Smooth muscle cell (in vitro differentiated cells): ENCODE data around the gene FBXO48. TPM values are rescaled to one million over a fixed set of nuclear protein-coding genes. Genes with fewer than 3 reads are reported as not detected.

Experiments
- DNase-seq: peaks from one replicate; lab custom pipeline; 2025; ENCODE audit not compliant: unreplicated experiment; lab: John Stamatoyannopoulos, UW
- H2AFZ ChIP-seq: fragments of 200-600 bp; sonication (generic); 2 replicates; pipeline ENCODE4 v1.6.0; 2016; ENCODE audit warnings: antibody characterized with exemption, low read depth, mild to moderate bottlenecking
- H3F3A ChIP-seq: fragments of 200-600 bp; sonication (generic); 2 replicates; pipeline ENCODE4 v1.6.0; 2017; ENCODE audit warnings: antibody characterized with exemption, low read depth
- H3K27ac ChIP-seq: fragments of 200-600 bp; sonication (generic); 2 replicates; pipeline ENCODE4 v1.5.1; 2016; ENCODE audit warnings: low read depth, mild to moderate bottlenecking
- H3K27me3 ChIP-seq: fragments of 200-600 bp; sonication (generic); 2 replicates; pipeline ENCODE4 v1.6.1; 2016; ENCODE audit warnings: low read depth, mild to moderate bottlenecking
- H3K36me3 ChIP-seq: fragments of 200-600 bp; sonication (generic); 2 replicates; pipeline ENCODE4 v1.5.1; 2016; ENCODE audit warnings: low read depth
- H3K4me1 ChIP-seq: fragments of 200-600 bp; sonication (generic); 2 replicates; pipeline ENCODE4 v1.5.1; 2016; ENCODE audit warnings: low read depth
- H3K4me2 ChIP-seq: fragments of 200-600 bp; sonication (generic); 2 replicates; pipeline ENCODE4 v1.6.0; 2016; ENCODE audit warnings: mild to moderate bottlenecking
- H3K4me3 ChIP-seq: fragments of 200-600 bp; sonication (generic); 2 replicates; pipeline ENCODE4 v1.5.1; 2016; ENCODE audit warnings: mild to moderate bottlenecking
- H3K79me2 ChIP-seq: fragments of 200-600 bp; sonication (generic); 2 replicates; pipeline ENCODE4 v1.6.0; 2016; ENCODE audit warnings: low read depth, mild to moderate bottlenecking
- H3K9ac ChIP-seq: fragments of 200-600 bp; sonication (generic); 2 replicates; pipeline ENCODE4 v1.6.0; 2016; ENCODE audit warnings: low read depth
- H3K9me3 ChIP-seq: fragments of 200-600 bp; sonication (generic); replicated peaks from 2 replicates; pipeline ENCODE4 v1.5.1; 2016; ENCODE audit warnings: low read depth
- H4K20me1 ChIP-seq: fragments of 200-600 bp; sonication (generic); 2 replicates; pipeline ENCODE4 v1.6.0; 2016; ENCODE audit warnings: low read depth
- CTCF ChIP-seq: fragments of 200-600 bp; sonication (generic); IDR thresholded peaks from 2 replicates; pipeline ENCODE4 v1.5.1; 2017; ENCODE audit warnings: borderline replicate concordance, mild to moderate bottlenecking, antibody characterized with exemption; ENCODE audit not compliant: insufficient read depth, poor library complexity, severe bottlenecking
- WGBS: methylation state at CpG from one replicate; pipeline ENCODE4 v1.1.7; 2016; ENCODE audit warnings: low lambda C conversion rate; 5-methylcytosine and 5-hydroxymethylcytosine counted together
- polyA plus RNA-seq: library from polyadenylated mRNA; unstranded; fragments of >200 nt; fragmentation: Nextera tagmentation; extraction: Ambion mirVana; gene quantifications from 2 replicates; pipeline ENCODE4 v1.2.1, GENCODE V29; 2016
- total RNA-seq: library from RNA; depleted of rRNA; stranded (reverse); fragments of >200 nt; gene quantifications from 2 replicates; pipeline ENCODE4 v1.2.3, GENCODE V29; 2014

FBXO48 gene
- total and polyA plus RNA-seq, 2 experiments from 2014 or later = 0.42 to 0.81 TPM

DNA sequence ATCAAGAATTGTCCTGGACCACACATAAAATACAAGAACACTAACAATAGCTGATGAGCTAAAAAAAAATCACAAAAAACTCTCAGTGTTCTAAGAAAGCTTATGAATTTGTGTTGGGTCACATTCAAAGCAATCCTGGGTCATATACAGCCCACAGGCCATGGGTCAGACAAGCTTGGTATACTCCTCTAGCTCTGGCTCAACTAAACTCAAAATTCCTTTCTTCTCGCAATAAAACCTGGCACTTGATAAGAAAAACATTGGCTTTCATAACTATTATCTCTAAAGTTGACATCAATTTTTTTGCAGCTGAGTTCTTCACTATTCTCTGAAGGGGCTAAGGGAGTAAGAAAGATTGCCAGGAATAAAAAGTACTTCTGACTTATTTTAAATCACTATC lies 38.3 kb downstream of the FBXO48 start:
- H3K4me2 ChIP-seq = no peak overlapping the region
- WGBS = 72% methylated on average over 1 of the region's 1 CpG

DNA sequence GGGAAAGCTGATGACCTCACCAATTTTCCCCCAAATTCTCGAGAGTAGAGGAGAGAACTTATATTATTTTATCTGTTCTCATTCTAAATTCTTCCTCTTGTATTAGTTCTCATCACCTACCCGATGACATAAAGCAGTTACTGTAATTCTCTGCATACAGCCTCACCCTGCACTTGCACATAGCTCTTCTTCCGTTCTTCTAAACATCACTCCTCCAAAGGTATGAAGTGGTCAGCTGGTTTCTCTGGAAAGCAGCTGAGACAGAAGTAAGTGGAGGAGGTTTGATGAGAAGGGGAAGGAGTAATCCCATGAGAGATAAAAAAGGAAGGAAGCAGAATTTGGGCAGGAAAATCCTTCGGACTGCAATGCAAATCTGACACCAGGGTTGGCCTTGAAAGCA lies 39.0 kb downstream of the FBXO48 start:
- H3K79me2 ChIP-seq = no peaks in the 10 kb centered on the region
- 80% methylated on average over 4 of the region's 4 CpGs for WGBS
- H3K36me3 ChIP-seq = no peaks in the 10 kb centered on the region
- H3K27ac ChIP-seq = no peak overlapping the region
- no peak overlapping the region for H3K9ac ChIP-seq
- H4K20me1 ChIP-seq = no peaks in the 10 kb centered on the region
- H3K4me2 ChIP-seq = no peak overlapping the region
- peaks cover 3% of the 10 kb centered on the region for H3K27me3 ChIP-seq
- H3K9me3 ChIP-seq = no peaks in the 10 kb centered on the region
- TF ChIP-seq CTCF = no peak
- H3K4me3 ChIP-seq = no peak overlapping the region
- no peaks in the 10 kb centered on the region for H3K4me1 ChIP-seq
- no peak for DNase-seq
- H3F3A ChIP-seq = no peaks in the 10 kb centered on the region
- H2AFZ ChIP-seq = no peak overlapping the region

More for the DNA sequence above, 38.3 kb downstream of the FBXO48 start:
- H3K9ac ChIP-seq = no peak overlapping the region
- no peak for DNase-seq
- TF ChIP-seq CTCF = no peak
- no peak overlapping the region for H3K4me3 ChIP-seq
- H2AFZ ChIP-seq = no peak overlapping the region
- no peaks in the 10 kb centered on the region for H3K9me3 ChIP-seq
- no peaks in the 10 kb centered on the region for H4K20me1 ChIP-seq
- no peak overlapping the region for H3K27ac ChIP-seq
- H3K4me1 ChIP-seq = no peaks in the 10 kb centered on the region
- H3K79me2 ChIP-seq = no peaks in the 10 kb centered on the region
- no peaks in the 10 kb centered on the region for H3F3A ChIP-seq
- no peaks in the 10 kb centered on the region for H3K27me3 ChIP-seq
- H3K36me3 ChIP-seq = no peaks in the 10 kb centered on the region

DNA sequence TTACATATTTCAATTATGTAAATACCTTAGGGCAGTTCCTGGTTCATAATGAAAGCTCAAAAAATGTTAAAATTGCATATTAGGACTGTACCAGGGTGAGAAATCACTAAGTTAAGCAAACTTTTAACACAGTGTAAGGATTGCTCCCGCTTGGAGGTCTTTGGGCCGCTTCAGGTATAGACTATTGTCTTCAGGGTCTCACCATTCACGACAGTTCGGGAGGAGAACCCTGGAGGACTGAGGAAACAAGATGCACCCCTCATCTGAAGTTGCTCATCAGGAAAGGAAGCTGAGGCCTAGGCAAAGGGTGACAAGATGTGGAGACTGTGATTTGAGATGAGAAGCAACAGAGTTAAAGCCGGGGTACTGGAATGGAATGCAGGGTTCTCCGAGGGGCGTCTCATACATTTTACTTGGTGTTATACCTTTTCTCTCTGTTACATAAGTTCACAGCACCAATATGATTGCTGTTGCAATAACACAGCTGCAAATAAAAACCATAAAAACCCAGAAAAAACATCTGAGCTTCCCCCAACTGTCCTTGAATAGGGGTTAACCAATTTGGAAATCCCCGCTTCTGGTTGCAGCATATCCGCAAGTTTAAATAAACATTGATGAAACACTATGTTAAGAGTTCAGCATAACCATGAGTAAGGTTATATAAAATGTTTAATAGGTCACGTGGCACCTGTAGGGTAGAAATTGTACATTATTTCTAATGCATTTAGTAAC lies 40.1 kb downstream of the FBXO48 start:
- Histone ChIP-seq H3K4me2 (no peak overlapping the region), H3K27me3 (peaks cover 3% of the 10 kb centered on the region), H3F3A (no peaks in the 10 kb centered on the region), H3K27ac (no peak overlapping the region), H2AFZ (no peak overlapping the region), H3K79me2 (no peaks in the 10 kb centered on the region), H3K9me3 (no peaks in the 10 kb centered on the region), H3K9ac (no peak overlapping the region), H3K4me3 (no peak overlapping the region), H3K4me1 (no peaks in the 10 kb centered on the region), H3K36me3 (no peaks in the 10 kb centered on the region), H4K20me1 (no peaks in the 10 kb centered on the region)
- WGBS = 92% methylated on average over 10 of the region's 10 CpGs
- no peak for TF ChIP-seq CTCF
- DNase-seq = no peak

DNA sequence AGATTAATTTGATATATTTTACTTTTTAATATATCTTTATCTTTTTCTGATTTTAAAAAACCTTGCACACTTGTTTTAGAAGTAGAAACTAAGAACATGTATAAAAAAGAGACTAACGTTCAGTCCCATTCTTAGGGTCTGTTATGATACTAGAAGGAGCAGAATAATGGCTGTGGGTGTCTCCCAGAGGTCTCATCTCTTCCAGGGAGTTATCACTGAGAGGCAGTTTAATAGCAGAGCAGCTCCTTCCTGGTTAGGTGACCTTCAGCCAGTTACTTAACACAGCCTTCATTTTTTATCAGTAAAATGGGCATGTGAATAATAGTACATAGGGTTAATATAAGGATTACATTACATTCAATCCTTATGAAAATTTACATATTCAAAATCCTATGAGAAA lies 40.6 kb downstream of the FBXO48 start:
- TF ChIP-seq CTCF = no peak

More for the DNA sequence above, 40.6 kb downstream of the FBXO48 start:
- peaks cover 3% of the 10 kb centered on the region for H3K27me3 ChIP-seq
- H3K4me2 ChIP-seq = no peak overlapping the region
- WGBS = 95% methylated on average over 1 of the region's 1 CpG
- H3K36me3 ChIP-seq = no peaks in the 10 kb centered on the region
- no peaks in the 10 kb centered on the region for H3K79me2 ChIP-seq
- no peak overlapping the region for H3K27ac ChIP-seq
- no peak overlapping the region for H2AFZ ChIP-seq
- no peaks in the 10 kb centered on the region for H3F3A ChIP-seq
- no peak for DNase-seq
- no peaks in the 10 kb centered on the region for H3K9me3 ChIP-seq
- no peak overlapping the region for H3K9ac ChIP-seq
- H4K20me1 ChIP-seq = no peaks in the 10 kb centered on the region
- H3K4me1 ChIP-seq = no peaks in the 10 kb centered on the region
- no peak overlapping the region for H3K4me3 ChIP-seq
